Mucosa of rectum (tissue), 2 donors: ENCODE measurements around the gene ENO2.
"Not testable (repeated sequence)": the region's sequence is repeated elsewhere in the genome, so short reads cannot be mapped to it uniquely, and the experiment has no call there.

Experiments used
- H3K27ac ChIP-seq, 2 donors: one replicate each; pipeline ENCODE4 v1.7.0; 2013; ENCODE audit warnings: inconsistent platforms in 2 of 2, low read depth in 2 of 2, low read length in 2 of 2
- H3K27me3 ChIP-seq, 2 donors: one replicate each; pipeline ENCODE4 v1.7.0; 2013; ENCODE audit warnings: low read length in 2 of 2; ENCODE audit not compliant: control insufficient read depth in 2 of 2, insufficient read depth in 2 of 2
- H3K36me3 ChIP-seq, 2 donors: one replicate each; pipeline ENCODE4 v1.7.0; 2013; ENCODE audit warnings: low read length in 2 of 2; ENCODE audit not compliant: control insufficient read depth in 2 of 2, insufficient read depth in 2 of 2
- H3K4me1 ChIP-seq, 2 donors: one replicate each; pipeline ENCODE4 v1.7.0; 2013; ENCODE audit warnings: low read length in 2 of 2, mild to moderate bottlenecking in 1 of 2; ENCODE audit not compliant: control insufficient read depth in 2 of 2, insufficient read depth in 2 of 2
- H3K4me3 ChIP-seq, 2 donors: one replicate each; pipeline ENCODE4 v1.7.0; 2013; ENCODE audit warnings: low read length in 2 of 2
- H3K9ac ChIP-seq, 2 donors: one replicate each; pipeline ENCODE4 v1.7.0; 2013; ENCODE audit warnings: low read length in 2 of 2, low read depth in 1 of 2, mild to moderate bottlenecking in 1 of 2
- H3K9me3 ChIP-seq, 2 donors: one replicate each; pipeline ENCODE4 v1.7.0; 2013; ENCODE audit warnings: low read length in 2 of 2; ENCODE audit not compliant: control insufficient read depth in 2 of 2
- donor health status: healthy.
- donor health status: Normal muscosa, but diverticular disease.

ENO2 gene

GRCh38 chr12:6887460-6887859 is 26.9 kb upstream of the ENO2 start:
- Histone ChIP-seq H3K4me1 (peaks cover 8 to 11% of the 10 kb centered on the region in 2 donors), H3K36me3 (peaks cover 0 to 4% of the 10 kb centered on the region in 2 donors), H3K27me3 (no peaks in the 10 kb centered on the region), H3K9ac (no peak overlapping the region), H3K4me3 (no peak overlapping the region), H3K27ac (no peak overlapping the region), H3K9me3 (no peaks in the 10 kb centered on the region)

GRCh38 chr12:6888360-6888759 is 26.0 kb upstream of the ENO2 start:
- Histone ChIP-seq H3K4me1 (peaks cover 8 to 11% of the 10 kb centered on the region in 2 donors), H3K9ac (no peak overlapping the region), H3K27ac (no peak overlapping the region), H3K9me3 (no peaks in the 10 kb centered on the region), H3K4me3 (no peak overlapping the region), H3K36me3 (peaks cover 0 to 4% of the 10 kb centered on the region in 2 donors), H3K27me3 (no peaks in the 10 kb centered on the region)

- not testable (repeated sequence) for H3K9me3 ChIP-seq, H3K27ac ChIP-seq
Observed at GRCh38 chr12:6888794-6889193, 25.6 kb upstream of the ENO2 start.

GRCh38 chr12:6889775-6890573 is 24.4 kb upstream of the ENO2 start:
- peak overlapping the region in 1 of 2 donors; percentile 81 for H3K9ac ChIP-seq
- H3K4me3 ChIP-seq = peak overlapping the region; percentile 75 to 86
- H3K27ac ChIP-seq = peak overlapping the region; percentile 83 to 88
- H3K9me3 ChIP-seq, H3K36me3 ChIP-seq, H3K27me3 ChIP-seq: not testable (repeated sequence)
- H3K4me1 ChIP-seq = peaks cover 8 to 11% of the 10 kb centered on the region in 2 donors

More at GRCh38 chr12:6888794-6889193, 25.6 kb upstream of the ENO2 start:
- not testable (repeated sequence) for H3K36me3 ChIP-seq, H3K27me3 ChIP-seq, H3K4me3 ChIP-seq, H3K9ac ChIP-seq
- peaks cover 8 to 11% of the 10 kb centered on the region in 2 donors for H3K4me1 ChIP-seq

DNA sequence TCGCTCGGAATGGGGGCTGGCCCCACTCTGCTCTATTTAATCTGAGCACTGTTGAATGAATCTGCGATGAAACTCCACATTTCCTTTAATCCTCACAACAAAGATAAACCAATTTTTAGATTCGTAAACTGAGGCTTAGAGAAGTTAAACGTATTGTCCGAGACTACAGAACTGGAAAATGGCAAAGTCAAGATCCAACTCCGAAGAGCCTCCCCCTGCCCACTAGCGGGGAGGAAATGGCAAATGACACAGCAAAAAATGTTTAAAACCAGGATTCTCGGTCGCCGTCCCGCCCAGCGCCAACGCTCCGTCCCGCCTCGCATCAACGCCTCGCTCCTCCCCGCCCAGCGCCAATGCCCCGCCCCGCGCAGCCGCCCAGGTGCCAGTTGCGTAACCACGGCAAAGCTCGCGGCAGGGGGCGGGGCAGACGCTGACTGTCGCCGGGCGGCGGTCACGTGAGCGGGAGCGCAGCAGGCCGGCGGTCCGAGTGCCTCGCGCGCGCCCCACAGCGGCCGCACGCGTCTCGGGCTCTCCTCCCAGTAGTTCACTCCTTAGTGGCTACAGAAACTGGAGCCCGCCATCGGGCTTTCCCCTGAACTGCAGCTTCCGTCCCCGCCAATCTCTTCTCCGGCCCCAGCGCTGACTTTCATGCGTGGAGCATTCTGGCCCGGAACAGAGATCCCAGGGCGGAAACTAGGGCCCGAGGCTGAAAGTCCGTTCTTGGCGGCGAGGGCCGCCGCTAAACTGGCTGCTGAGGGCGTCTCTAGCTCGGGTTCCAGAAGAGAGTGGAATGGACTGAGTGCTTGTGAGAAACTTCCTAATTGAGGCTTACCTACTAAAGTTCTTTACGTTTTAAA is 23.4 kb upstream of the ENO2 start:
- Histone ChIP-seq H3K36me3 (no peaks in the 10 kb centered on the region), H3K27ac (peak overlapping the region; percentile 88 to 94), H3K4me3 (peak overlapping the region; percentile 85 to 86), H3K4me1 (peaks cover 8 to 11% of the 10 kb centered on the region in 2 donors), H3K9ac (peak overlapping the region; percentile 86 to 90), H3K27me3 (no peaks in the 10 kb centered on the region), H3K9me3 (no peaks in the 10 kb centered on the region)

DNA sequence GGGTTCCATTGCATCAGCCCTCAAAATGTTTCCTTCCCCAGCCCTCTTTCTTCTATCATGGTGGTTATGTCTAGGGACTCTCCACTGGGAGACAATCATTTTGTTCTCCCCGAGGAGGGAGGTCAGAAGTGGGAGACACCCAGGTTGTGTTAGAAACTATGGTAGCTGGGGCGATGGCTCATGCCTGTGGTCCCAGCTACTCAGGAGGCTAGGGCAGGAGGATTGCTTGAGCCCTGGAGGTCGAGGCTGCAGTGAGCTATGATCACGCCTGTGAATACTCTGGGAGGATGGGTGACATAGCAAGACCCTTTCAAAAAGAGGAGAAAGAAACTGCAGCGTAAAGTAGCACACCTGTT is 22.8 kb upstream of the ENO2 start:
- Histone ChIP-seq H3K27ac (peak overlapping the region; percentile 88 to 94), H3K4me3 (peak overlapping the region; percentile 83 to 85), H3K9ac (peak overlapping the region; percentile 86 to 90), H3K27me3 (no peaks in the 10 kb centered on the region), H3K36me3 (no peaks in the 10 kb centered on the region), H3K9me3 (no peaks in the 10 kb centered on the region), H3K4me1 (peaks cover 8 to 11% of the 10 kb centered on the region in 2 donors)

DNA sequence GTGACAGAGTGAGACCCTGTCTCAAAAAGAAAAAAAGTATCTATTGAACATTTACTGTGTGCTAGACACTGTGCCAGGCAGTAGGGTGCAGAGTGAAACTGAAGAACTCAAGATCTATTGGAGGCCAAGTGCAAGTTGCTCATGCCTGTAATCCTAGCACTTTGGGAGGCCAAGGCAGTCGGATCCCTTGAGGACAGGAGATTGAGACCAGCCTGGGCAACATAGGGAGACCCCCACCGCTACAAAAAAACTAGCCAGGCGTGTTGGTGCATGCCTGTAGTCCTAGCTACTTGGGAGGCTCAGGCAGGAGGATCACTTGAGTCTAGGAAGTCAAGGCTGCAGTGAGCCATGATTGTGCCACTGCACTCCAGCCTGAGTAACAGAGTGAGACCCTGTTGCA is 21.7 kb upstream of the ENO2 start:
- H3K4me3 ChIP-seq, H3K27ac ChIP-seq, H3K36me3 ChIP-seq, H3K9me3 ChIP-seq, H3K9ac ChIP-seq, H3K27me3 ChIP-seq: not testable (repeated sequence)
- peaks cover 8 to 11% of the 10 kb centered on the region in 2 donors for H3K4me1 ChIP-seq

- no peak overlapping the region for H3K27ac ChIP-seq
- no peaks in the 10 kb centered on the region for H3K27me3 ChIP-seq
- no peaks in the 10 kb centered on the region for H3K9me3 ChIP-seq
- H3K4me1 ChIP-seq = peaks cover 8 to 11% of the 10 kb centered on the region in 2 donors
- no peak overlapping the region for H3K9ac ChIP-seq
- H3K4me3 ChIP-seq = no peak overlapping the region
- no peaks in the 10 kb centered on the region for H3K36me3 ChIP-seq
Observed at GRCh38 chr12:6894321-6894720, 20.1 kb upstream of the ENO2 start.

DNA sequence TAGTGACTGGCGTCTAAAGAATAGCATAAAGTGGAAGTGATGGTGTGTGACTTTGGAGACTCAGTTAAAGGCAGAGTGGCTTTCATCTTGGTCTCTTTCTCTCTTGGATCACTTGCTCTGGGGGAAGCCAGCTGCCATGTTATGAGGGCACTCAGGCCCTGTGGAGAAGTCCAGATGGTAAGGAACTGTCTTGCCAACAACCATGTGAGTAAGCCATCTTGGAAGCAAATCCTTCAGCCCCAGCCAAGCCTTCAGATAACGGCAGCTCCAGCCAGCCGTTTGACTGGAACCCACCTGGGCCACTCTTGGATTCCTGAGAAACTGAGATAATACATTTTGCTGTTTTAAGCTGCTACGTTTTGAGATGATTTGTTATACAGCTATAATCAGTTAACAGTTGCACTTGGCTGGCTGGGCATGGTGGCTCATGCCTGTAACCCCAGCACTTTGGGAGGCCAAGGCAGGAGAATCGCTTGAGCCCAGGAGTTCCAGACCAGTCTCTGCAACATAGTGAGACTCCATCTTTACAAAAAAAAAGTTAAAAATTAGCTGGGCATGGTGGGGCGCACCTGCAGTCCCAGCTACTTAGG is 17.4 kb upstream of the ENO2 start:
- Histone ChIP-seq H3K27ac (no peak overlapping the region), H3K9me3 (no peaks in the 10 kb centered on the region), H3K36me3 (no peaks in the 10 kb centered on the region), H3K4me3 (no peak overlapping the region), H3K27me3 (no peaks in the 10 kb centered on the region), H3K9ac (no peak overlapping the region), H3K4me1 (peaks cover 0 to 4% of the 10 kb centered on the region in 2 donors)

- Histone ChIP-seq H3K27me3 (no peaks in the 10 kb centered on the region), H3K36me3 (no peaks in the 10 kb centered on the region), H3K4me1 (peaks cover 2 to 11% of the 10 kb centered on the region in 2 donors), H3K9ac (no peak overlapping the region), H3K27ac (peak overlapping the region in 1 of 2 donors; percentile 56), H3K9me3 (no peaks in the 10 kb centered on the region), H3K4me3 (peak overlapping the region in 1 of 2 donors; percentile 5)
Observed at GRCh38 chr12:6899427-6899826, 15.0 kb upstream of the ENO2 start.
